GM18858 (cell line): Measurements from ENCODE around the gene SMIM34.
"Not testable (repeated sequence)": the region's sequence is repeated elsewhere in the genome, so short reads cannot be mapped to it uniquely, and the experiment has no call there.

ENCODE experiments used
- ATAC-seq: cut with Tn5 transposase; IDR thresholded peaks from one replicate; pipeline ENCODE4 v1.9.1; 2021; ENCODE audit not compliant: unreplicated experiment

SMIM34 gene

DNA sequence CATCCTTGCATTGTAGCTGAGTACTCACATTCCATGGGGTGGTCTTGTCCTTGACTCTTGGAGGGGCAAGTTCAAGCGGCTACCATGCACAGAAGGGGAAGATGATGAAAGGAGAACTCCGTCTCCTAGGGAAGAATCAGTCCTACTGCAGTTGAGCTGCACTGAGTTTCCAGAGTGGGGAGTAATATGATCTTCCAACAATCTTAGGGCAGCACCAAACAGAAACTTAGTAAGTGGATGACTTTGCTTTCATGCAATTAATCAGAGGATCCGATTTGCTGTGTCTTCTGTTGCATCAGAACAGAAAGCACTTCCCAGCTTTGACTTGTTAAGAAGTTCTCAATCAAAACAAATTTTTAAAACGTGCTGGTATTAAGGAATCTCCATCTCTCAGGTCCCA is at the start of gene SMIM34:
Gene SMIM34 (minus strand): TSS at position 147 of the 400 bp plus-strand sequence. CDS start 112 bp downstream, at position 35.
- not testable (repeated sequence) for ATAC-seq

DNA sequence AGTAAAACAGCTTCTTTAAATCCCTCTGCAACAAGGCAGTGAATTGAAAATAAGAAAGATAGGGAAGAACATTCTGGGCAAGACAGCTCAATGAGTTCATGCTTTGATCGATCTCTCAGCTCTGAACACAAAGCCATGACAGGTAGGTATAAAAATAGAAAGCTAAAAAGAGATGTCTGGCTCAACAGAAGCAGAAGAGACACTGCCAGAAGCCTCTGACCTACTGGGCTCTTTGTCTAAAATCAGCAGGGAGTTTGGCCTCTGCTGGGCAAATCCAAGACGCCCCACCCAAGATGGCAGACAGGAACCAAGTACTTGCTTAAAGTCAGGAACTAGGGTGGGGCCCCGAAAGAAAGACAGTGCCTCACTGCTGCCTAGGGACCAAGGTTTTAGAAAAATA is 43.6 kb upstream of the SMIM34 start:
- not testable (repeated sequence) for ATAC-seq

GRCh38 chr21:34459426-34459825 is 35.7 kb upstream of the SMIM34 start:
- not testable (repeated sequence) for ATAC-seq

- not testable (repeated sequence) for ATAC-seq
Measured at GRCh38 chr21:34458266-34458665, 34.5 kb upstream of the SMIM34 start.

DNA sequence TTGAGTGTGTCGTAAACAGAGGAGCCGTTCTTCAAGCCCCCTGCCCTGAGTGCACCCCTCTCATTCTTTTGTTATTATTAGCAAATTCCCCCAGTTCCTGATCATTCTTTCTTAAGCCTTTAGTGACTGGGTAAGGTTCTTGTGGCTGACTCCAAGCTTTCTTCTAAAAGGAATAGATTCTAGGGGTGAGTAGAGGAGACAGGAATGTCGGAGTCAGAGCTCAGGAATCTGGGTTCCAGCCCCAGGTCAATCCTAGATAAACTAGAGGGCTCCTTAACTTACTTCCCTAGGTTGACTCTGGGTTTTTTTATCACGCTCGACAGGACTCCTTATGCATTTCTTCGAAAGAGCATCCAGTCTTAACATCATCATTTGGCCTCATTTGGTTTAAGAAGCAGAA is 32.4 kb upstream of the SMIM34 start:
- ATAC-seq, result not testable (repeated sequence)

GRCh38 chr21:34455628-34456027 is 31.9 kb upstream of the SMIM34 start:
- ATAC-seq, result not testable (repeated sequence)

- ATAC-seq, result not testable (repeated sequence)
Measured at GRCh38 chr21:34447018-34447417, 23.3 kb upstream of the SMIM34 start.

- not testable (repeated sequence) for ATAC-seq
Measured at GRCh38 chr21:34443486-34443885, 19.7 kb upstream of the SMIM34 start.

DNA sequence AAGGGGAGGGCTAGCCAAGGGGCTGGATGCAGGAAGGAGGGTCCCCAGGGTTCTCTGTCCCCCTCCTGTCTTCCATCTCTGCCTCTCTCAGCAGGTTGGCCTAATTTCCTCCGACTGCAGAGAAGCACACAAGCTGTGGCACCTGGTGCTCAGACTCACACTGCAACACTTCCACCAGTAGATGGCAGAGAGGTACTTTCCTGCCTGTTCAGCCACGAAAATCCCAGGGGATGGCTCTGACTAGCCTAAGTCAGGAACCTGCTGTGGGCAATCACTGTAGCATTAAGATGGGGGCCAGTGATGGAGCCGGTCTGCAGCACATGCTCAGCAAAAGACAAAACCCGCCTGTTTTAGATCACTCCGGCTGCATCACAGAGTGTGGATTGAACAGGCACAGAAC is 6.0 kb upstream of the SMIM34 start:
- not testable (repeated sequence) for ATAC-seq

GRCh38 chr21:34428441-34428840 is 4.7 kb upstream of the SMIM34 start:
- not testable (repeated sequence) for ATAC-seq

GRCh38 chr21:34427339-34427738 is 3.6 kb upstream of the SMIM34 start:
- not testable (repeated sequence) for ATAC-seq

DNA sequence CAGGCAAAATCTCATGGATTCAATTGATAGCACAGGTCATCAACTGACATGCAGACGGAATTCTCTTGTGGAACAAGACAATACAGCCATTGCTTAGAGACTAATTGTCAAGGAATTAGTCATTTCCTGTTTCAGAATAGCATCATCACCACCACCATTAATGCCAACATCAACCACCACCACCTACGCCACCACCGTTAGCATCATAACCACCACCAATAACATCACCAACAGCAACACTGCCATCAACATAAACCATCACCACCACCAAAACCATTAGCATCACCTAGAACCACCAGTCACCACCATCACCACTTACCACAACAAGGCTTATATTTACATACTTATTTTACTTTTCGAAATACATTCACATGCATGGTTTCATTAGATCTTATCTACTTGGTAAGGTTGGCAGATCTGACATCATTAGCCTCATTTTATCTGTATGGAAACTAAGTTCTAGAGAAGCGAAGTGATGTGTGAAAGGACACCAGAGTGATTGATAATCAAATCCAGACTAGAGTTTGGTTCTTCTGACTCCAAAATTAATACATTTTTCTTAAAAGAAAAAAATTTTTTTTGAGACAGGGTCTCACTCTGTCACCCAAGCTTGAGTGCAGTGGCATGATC is 6.2 kb downstream of the SMIM34 start:
- not testable (repeated sequence) for ATAC-seq

- ATAC-seq, result not testable (repeated sequence)
Measured at GRCh38 chr21:34407294-34407693, 16.5 kb downstream of the SMIM34 start.

DNA sequence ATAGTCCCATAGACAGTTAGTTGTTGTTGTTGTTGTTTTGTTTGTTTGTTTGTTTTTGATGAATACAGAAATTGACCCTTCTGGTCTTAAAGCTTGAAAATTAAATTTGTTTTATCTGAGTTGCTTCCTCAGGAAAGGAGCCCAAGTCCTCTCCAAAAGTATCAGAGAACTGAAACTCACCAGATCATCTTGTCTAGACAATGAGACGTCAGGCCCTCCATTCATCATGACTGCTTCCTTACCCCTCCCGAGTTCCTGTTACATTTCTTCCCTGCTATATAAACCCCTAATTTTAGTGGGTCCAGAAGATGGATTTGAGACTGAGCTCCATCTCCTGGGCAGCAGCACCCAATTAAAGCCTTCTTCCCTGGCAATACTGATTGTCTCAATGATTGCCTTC is 17.1 kb downstream of the SMIM34 start:
- not testable (repeated sequence) for ATAC-seq

DNA sequence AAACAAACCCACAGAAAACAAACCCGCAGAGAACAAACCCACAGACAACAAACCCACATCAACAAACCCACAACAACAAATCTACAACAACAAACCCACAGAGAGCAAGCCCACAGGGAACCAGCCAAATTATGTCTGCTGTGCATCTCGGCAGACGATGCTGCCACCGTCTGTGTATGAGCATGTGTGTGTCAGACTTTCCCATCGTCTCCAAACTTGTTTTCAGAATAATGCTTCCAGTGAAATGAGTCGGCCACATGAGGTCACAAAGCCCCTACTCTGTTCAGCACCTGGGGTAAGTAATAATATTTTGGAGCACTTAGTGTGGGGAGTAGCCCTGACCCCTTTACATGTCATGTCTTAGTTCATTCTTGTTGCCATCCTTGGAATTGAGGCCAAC is 17.6 kb downstream of the SMIM34 start:
- ATAC-seq, result not testable (repeated sequence)

DNA sequence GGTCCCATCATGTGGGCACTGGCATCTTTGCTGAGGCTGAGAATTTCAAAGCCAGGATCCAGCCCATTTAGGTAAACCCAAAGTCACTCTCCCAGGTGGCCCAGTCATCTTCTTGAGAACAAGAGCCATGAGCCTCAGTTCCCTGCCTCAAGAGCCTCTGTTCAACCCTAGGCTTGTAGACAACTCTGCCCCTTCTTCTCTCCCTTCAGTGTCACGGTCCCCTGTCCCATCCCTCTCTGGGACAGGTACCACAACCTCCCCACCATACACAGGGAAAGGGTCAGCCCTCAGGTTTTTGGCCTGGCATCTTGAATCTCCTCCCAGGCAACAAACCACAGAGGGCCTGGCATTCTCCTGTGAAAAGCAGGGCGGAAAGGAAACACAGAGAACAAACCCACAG is 18.1 kb downstream of the SMIM34 start:
- ATAC-seq, result not testable (repeated sequence)

DNA sequence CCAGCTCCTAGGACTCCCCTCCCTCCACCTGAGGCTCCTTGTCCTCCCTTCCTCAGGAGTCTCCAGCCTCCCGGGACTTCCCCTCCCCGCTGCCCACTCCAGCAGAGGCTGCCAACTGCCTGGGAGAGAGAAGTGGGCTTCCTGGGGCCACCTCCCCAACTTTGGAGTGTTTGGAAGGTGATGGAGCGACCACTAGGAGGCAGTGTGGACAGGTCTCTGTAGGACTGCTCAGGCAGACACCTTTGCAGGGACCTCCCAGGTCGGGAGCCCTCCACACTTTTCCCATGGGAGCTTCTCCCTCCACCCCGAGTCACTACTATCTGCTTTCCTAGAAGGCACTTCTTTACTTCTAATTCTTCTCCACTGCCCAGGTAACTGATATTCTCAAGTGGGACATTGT is 19.0 kb downstream of the SMIM34 start:
- not testable (repeated sequence) for ATAC-seq

DNA sequence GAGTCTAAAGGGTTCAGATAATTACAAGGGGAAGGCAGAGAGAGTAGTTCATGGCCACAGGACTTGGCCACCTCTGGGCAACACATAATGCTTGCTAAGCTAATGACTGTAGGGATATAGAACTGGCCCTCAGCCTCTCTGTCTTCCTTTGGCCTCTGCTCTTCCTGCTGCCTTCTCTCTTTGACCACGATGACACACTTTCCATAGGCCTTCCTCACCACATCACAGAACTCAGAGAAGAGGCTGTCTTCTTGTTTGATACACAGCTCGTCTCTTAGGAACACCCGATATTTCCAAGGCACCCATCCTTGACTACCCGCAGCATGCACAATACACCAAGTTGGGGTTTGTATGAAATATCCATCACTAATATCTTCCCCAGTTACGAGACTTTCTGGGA is 23.2 kb downstream of the SMIM34 start:
- not testable (repeated sequence) for ATAC-seq

- ATAC-seq, result peak; percentile 96
Measured at GRCh38 chr21:34383724-34384415, 39.9 kb downstream of the SMIM34 start.

GRCh38 chr21:34383138-34383537 is 40.6 kb downstream of the SMIM34 start:
- not testable (repeated sequence) for ATAC-seq

- ATAC-seq, result peak; percentile 24
Measured at GRCh38 chr21:34375619-34375972, 48.2 kb downstream of the SMIM34 start.

- ATAC-seq, result peak; percentile 83
Measured at GRCh38 chr21:34374940-34375618, 48.7 kb downstream of the SMIM34 start, which contains the start of gene SMIM11. SMIM11 (plus strand) TSS chr21:34375507; CDS start chr21:34379505, 3,998 bp downstream.
